HFF-Myc (cell line): ENCODE results near the gene C9orf72.

Experiments
- DNase-seq: peaks from one replicate; pipeline ENCODE4 v3.0.0-alpha.2; 2011; ENCODE audit warnings: low read depth; ENCODE audit errors: extremely low read depth
- H3K4me3 ChIP-seq: replicated peaks from 2 replicates; pipeline ENCODE4 v1.5.1; 2011; ENCODE audit warnings: low read depth, mild to moderate bottlenecking, control low read depth, low read length
- CTCF ChIP-seq: IDR thresholded peaks from 2 replicates; pipeline ENCODE4 v1.5.1; 2012; ENCODE audit warnings: mild to moderate bottlenecking, low read depth, low read length, control low read depth; ENCODE audit errors: missing control alignments

Gene C9orf72

GRCh38 chr9:27569406-27569805 lies 3.9 kb downstream of the C9orf72 start:
- no peak for TF ChIP-seq CTCF
- DNase-seq = no peak
- H3K4me3 ChIP-seq = no peak overlapping the region

DNA sequence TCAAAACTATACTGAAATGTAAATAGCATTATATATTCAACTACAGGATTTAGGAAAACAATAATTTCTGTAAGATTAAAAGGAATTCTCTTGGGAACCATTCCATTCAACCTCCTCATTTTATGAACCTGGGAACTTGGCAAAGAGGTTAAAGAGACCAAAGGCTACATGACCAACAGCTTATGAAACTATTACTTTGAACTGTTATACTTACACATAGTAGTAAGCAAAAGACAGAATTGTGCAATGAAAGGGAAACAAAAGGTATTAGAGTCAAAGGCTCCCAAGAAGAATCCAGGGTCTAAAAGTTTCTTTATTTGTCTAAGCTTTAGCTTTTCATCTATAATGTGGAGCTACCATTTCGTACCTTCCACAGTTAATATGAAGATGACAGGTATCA lies 7.2 kb downstream of the C9orf72 start:
- TF ChIP-seq CTCF = no peak
- H3K4me3 ChIP-seq = no peak overlapping the region
- DNase-seq = no peak

GRCh38 chr9:27565696-27566095 lies 7.6 kb downstream of the C9orf72 start:
- TF ChIP-seq CTCF = no peak
- no peak overlapping the region for H3K4me3 ChIP-seq
- no peak for DNase-seq

DNA sequence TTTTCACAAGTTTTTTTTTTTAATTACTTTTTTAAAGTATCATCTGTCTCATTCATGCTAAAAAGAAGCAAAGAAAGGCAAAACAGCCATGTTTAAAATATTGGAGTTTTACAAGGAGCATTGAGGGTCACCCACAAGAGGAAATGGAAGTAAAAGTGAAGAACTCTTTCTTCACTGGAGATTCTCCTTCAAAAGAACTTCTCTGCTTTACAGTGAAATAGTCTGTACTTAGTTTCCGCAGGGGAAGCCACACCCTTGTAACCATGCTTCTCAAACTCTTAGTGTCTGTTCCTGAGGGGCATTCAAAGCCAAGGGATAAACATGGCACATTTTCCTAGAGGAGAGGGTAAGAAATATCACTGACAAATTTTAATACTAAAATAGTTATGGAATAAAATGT lies 8.6 kb downstream of the C9orf72 start:
- TF ChIP-seq CTCF = no peak
- no peak overlapping the region for H3K4me3 ChIP-seq
- no peak for DNase-seq

- H3K4me3 ChIP-seq = no peak overlapping the region
- no peak for TF ChIP-seq CTCF
- no peak for DNase-seq
These were observed 9.4 kb downstream of the C9orf72 start for GRCh38 chr9:27563738-27564430.

DNA sequence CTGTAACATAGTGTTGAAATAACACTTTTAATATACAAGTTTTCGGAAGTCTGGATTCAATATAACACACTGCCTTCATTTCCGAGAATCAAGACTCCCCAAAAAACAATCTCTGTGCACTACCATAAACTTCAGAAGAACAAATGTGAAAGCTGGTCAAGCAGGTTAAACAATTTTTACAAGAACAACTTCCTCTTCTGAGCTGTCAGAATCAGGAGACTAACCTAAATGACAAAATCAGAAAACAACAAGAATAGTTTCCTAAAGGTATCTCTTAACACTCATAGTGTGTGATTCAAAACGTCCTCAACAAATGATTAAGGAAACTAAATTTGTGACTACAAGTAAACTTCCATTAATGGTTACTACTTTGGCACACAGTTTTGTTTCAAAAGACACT lies 11.6 kb downstream of the C9orf72 start:
- no peak for TF ChIP-seq CTCF
- no peak overlapping the region for H3K4me3 ChIP-seq
- no peak for DNase-seq

GRCh38 chr9:27560457-27560856 lies 12.8 kb downstream of the C9orf72 start:
- no peak for TF ChIP-seq CTCF
- no peak overlapping the region for H3K4me3 ChIP-seq
- no peak for DNase-seq
